Ureter (tissue), 1 donor: Measurements from ENCODE around the gene RYR2. TPM values are rescaled to one million over a fixed set of nuclear protein-coding genes. Genes with fewer than 3 reads are reported as not detected.
"Not testable (repeated sequence)": the region's sequence is repeated elsewhere in the genome, so short reads cannot be mapped to it uniquely, and the experiment has no call there.

Source experiments
- DNase-seq: peaks from one replicate; pipeline ENCODE4 v3.0.0-alpha.2; 2020; ENCODE audit warnings: low spot score
- total RNA-seq: library from RNA; stranded (reverse); gene quantifications from one replicate; pipeline ENCODE4 v1.2.4, GENCODE V29; 2023
- donor health status: DM: yes; HTN: yes; CAD: no.

Gene RYR2
- total RNA-seq, 1 donor from 2014 or later = 5.5 TPM

DNA sequence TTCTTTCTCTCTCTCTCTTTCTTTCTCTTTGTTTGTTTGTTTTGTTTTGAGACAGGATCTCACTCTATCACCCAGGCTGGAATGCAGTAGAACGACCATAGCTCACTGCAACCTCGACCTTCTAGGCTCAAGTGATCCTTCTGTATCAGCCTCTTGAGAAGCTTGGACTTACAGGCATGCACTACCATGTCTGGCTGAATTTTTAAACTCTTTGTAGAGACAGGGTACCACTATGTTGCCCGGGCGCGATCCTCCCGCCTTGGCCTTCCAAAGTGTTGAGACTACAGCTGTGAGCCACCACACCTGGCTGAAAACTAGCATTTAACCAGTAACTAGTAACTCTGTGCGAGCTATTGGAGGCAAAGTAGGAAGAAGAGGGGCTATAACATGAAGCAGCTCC is 523.3 kb downstream of the RYR2 start:
- no peak for DNase-seq

DNA sequence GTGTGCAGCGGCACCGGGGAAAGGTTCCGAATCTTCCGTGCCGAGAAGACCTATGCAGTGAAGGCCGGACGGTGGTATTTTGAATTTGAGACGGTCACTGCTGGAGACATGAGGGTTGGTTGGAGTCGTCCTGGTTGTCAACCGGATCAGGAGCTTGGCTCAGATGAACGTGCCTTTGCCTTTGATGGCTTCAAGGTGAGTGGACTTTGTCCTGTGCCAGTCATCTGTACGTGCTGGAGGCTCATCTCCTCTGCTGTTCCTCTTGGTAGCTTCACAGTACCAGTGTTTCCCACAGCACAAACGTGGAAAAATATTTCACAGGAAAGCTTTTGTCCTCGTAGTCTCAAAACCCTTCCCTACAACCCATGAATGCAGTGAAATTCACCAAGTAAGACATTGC is 524.6 kb downstream of the RYR2 start:
- DNase-seq = no peak

DNA sequence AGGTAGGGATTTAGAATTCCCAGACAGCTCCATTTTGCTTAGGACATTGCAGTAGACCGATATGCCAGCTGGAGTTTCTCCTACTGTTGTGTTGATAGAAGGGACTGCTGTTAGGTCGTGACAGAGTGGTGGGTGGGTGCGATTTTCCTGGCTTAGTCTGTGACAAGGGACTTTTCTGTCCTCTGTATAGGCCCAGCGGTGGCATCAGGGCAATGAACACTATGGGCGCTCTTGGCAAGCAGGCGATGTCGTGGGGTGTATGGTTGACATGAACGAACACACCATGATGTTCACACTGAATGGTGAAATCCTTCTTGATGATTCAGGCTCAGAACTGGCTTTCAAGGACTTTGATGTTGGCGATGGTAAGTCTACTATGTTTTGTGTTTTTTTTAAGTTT is 527.0 kb downstream of the RYR2 start:
- DNase-seq = no peak

DNA sequence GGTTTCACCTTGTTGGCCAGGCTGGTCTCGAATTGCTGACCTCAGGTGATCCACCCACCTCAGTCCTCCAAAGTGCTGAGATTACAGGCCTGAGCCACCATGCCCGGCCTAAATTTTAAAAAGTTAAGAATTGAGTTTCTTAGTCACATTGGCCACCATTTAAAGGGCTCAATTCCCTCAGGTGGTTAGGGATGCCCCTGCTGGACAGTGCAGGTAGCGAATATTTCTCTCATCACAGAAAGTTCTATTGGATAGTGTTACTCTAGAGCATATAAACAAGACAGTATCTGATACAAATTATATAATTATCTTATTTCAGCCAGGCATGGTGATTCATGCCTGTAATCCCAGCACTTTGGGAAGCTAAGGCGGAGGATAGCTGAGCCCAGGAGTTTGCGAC is 528.5 kb downstream of the RYR2 start:
- no peak for DNase-seq

DNA sequence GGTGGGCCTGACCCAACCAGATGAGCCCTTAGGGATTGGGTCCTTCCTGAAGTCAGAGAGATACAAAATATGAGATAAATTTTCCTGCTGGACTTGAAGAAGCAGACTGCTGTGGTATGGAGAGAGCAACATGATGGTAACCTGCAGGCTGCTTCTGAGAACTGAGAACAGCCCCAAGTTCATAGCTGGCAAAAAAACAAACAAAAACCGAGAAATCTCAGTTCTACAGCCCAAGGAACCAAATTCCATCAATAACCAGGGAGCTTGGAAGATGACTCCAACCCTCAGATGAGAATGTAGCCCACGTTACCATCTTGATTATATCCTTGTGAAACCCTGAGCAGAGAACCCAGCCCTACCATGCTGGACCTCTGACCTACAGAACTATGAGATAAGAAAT is 532.6 kb downstream of the RYR2 start:
- no peak for DNase-seq

DNA sequence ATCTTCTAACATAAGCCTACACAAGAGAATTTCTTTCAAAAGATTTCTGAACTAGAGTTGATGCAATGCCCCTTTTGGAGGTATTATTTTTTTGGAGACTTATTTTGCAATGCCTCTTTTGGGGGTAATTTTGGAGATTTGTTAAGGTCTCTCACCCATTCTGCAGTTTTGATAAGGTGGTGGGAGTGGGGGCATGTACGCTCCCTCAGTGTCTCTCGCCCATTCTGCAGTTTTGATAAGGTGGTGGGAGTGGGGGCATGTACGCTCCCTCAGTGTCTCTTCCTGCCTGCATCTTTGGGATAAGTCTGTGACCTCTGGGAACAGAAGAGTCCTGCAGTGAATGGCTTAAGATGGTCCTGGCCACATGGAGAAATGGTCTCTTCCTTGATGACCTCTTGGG is 536.6 kb downstream of the RYR2 start:
- no peak for DNase-seq

DNA sequence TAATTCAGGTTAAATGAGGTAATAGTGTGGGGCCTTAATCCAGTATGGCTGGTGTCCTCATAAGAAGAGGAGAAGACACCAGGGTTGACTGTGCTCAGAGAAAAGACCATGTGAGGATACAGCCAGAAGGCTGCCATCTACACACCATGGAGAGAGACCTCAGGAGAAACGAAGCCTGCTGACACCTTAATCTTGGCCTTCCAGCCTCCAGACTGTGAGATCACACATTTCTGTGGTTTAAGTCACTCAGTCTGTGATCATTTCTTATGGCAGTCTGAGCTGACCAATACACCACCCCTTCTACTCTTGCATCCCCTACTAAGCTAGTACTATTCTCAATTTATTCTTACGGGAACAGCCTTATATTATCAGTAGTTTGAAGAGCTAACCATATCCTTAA is 538.7 kb downstream of the RYR2 start:
- DNase-seq = no peak

DNA sequence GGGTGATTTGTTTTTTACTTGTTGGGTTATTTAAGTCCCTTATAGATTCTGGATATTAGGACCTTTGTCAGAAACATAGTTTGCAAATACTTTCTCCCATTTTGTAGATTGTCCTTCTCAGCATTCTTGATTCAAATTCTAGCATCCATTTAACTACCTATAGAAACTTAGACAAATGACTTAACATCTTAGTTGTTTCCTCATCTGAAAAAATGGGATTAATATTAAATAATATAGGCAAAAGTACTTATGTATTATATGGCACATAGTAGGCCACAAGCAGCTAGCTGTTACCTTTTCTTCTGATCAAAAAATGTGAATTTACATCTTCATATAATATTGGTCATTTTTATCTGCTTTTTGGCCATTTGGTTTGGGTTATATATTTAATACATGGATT is 541.3 kb downstream of the RYR2 start:
- no peak for DNase-seq

DNA sequence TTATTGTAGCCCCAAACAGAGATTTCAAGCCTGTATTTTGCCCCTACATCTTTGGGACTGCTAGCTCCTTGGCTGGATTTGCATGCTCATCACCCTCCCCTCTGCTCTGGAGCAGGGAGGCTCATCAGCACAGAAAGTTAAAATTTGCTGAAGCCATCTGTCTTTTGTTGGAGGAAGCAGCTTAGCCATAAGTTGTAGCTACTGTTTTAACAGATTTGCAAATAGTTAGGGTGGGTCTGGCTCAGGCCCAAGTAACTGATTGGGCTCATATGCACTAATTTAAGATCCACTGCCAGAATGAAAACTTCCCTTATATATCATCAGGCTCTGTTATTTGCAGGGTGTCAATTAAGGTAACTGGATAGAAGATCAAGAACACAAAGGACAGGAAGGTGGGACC is 541.8 kb downstream of the RYR2 start:
- no peak for DNase-seq

DNA sequence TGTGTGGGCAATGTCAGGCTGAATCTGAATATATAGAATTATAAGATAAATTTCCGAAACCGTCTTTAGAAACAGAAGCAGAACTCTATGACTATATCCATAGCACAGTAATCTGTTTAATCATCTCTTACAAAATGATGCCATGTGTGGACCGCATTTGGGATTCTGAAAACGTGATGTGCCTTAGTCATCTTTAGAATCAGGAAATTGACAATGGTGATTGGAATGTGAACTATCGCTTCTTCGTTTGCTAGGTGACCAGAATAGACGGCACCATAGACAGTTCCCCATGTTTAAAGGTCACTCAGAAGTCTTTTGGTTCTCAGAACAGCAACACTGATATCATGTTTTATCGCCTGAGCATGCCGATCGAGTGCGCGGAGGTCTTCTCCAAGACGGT is 548.4 kb downstream of the RYR2 start:
- no peak for DNase-seq

DNA sequence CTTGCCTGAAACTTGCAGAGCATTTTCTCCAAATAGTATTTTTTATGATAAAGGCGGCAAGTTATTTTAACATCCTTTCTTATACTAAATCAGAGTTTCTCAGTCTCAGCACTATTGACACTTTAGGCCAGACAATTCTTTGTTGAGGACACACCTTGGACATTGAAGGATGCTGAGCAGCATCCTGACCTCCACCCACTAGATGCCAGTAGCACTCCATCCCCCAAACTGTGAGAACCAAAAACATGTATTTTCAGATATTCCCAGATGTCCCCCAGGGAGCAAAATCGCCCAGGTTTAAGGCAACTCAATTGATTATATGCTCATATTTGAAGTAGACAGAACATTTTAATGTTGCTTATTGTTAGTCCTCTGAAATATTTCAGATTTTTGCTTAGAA is 549.4 kb downstream of the RYR2 start:
- DNase-seq = no peak

DNA sequence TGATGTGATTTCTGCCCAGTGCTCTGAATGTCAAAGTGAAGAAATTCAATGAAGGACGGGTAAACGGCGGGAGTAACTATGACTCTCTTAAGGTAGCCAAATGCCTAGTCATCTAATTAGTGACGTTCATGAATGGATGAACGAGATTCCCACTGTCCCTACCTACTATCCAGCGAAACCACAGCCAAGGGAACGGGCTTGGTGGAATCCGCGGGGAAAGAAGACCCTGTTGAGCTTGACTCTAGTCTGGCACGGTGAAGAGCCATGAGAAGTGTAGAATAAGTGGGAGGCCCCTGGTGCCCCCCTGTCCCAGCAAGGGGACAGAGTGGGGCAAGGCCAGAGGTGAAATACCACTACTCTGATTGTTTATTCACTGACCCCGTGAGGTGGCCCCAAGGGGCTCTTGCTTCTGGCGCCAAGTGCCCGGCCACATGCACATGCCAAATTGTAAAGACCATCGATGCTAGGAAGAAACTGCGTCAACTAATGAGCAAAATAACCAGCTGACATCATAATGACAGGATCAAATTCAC is 561.1 kb downstream of the RYR2 start:
- DNase-seq = not testable (repeated sequence)

DNA sequence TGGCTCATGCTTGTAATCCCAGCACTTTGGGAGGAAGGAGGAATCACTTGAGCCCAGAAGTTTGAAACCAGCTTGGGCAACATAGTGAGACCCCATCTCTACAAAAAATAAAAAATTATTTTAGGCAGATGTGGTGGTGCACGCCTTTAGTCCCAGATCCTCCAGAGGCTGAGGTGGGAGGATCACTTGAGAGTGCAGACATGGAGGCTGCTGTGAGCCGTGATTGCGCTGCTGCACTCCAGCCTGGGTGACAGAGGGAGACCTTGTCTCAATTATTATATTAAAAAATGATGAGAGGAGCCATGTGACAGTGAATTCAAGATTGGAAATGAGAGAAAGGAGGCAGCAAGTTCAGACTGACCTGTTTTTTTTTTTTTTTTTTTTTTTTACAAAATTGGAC is 566.4 kb downstream of the RYR2 start:
- no peak for DNase-seq

DNA sequence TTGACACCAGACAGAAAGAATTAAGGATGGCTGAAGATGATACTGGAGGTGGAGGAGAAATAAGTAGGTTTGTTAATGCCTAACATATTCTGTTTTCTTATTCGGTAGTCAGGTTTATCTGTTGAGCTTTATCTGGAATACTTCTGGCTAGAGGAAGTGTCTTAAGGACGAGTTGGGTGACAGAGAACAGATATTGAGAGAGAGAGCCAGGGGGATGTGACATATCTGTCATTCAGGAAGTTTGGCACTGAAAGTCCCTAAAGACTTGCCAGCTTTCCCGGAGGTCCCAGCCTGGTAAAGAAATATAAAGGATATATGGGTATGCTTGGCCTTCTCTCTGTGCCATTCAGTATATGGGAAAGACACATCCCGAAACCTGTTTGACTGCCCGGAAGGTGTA is 568.2 kb downstream of the RYR2 start:
- DNase-seq = no peak

DNA sequence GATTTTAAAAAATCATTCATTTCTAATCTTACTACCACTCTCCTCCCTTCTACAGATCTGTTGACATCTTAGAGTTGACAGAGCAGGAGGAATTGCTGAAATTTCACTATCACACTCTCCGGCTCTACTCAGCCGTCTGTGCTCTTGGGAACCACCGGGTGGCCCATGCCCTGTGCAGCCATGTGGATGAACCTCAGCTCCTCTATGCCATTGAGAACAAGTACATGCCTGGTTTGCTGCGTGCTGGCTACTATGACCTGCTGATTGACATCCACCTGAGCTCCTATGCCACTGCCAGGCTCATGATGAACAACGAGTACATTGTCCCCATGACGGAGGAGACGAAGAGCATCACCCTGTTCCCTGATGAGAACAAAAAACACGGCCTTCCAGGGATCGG is 572.0 kb downstream of the RYR2 start:
- no peak for DNase-seq

DNA sequence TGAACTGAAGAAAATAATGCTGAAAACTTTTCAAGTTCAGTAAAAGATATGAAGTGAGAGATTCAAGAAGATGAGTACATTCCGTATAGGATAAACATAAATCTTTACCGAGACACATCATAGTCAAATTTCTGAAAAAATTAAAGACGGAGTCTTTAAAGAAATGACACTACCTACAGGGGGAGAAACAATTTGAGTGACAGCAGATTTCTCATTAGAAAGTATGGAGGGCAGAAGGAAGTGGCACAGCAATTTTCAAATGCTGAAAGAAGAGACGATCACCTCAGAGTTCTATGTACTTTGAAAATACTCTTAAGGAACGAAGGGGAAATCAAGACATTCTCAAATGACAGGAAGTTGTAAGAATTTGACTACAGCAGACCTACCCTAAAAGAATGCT is 577.6 kb downstream of the RYR2 start:
- DNase-seq = no peak

DNA sequence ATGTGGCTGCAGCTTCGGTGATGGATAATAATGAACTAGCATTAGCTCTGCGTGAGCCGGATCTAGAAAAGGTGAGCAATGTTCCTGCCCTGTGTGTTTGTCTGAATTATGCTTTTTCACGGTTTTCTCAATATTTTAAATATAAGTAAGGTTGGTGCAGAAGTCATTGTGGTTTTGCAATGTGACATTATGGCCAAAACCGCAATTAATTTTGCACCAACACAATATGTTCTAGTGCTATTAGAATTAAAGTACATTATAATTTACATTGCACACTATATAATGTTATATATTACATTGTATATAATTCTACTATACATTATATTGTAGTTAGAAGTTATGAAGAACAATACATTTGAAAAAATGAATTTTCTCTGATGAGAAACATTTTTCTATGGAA is 592.9 kb downstream of the RYR2 start:
- no peak for DNase-seq

DNA sequence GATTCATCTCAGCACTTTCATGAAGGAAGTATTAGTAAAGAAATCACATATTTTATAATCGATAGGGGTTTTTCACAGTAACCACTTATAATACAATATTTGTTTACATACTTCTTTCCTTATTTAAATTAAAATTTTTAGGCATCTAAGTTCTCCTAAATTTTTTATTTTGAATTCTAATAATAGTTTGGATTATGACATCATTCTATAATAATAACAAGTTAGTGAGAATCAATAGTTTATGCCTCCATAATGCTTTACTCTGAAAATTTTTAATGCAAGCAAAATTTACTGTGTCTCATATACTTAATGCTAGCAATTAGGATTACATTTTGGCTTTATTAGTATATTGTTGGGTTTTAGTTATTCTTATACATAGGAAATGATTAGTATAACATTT is 596.6 kb downstream of the RYR2 start:
- DNase-seq = no peak

DNA sequence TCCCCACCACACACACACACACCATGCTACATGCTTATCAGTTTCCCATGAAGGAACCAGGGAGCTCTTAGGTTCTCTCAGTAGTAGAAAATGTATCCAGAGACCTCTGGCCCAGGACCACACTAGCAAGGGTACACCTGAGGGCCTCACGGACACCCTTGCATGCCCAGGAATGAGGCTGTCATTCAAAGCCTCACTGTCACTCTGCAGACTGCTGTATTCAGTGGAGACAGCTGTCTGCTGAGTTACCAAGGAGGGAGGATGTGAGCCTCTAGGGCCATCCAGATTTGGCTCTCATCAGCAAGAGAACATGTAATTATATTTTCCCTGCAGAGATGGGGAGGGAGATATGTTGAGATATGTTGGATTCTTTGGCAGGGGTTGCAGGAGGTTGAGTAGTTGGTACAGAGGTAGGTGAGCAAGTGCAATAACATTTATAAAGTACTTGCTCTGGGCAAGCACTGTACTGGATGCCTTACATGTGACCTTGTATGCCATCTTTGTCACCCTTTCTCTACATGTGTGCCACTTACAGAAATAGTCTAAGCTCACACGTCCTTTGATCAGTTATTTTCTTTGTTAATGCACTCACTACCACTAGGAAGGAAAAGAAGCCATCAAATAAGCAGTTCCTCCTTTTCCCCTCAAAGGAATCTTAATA is 598.2 kb downstream of the RYR2 start:
- DNase-seq = no peak

DNA sequence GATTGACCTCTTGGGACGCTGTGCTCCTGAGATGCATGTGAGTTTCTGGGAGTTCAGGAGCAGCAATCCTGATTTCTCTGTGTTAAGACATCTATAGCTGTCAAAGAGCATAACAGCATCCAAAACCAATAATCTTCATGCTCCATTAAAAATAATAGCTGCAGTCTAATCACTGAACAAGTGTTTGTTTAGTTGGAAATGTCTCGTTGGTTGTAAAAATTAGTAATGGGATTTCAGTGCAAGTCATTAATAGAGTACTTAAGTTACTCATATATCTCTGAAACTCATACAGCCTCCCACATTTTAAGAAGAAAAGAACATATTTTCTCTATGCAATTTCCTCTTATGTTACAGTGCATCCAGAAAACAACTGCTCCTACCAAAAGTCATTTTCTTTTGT is 599.0 kb downstream of the RYR2 start:
- DNase-seq = no peak

DNA sequence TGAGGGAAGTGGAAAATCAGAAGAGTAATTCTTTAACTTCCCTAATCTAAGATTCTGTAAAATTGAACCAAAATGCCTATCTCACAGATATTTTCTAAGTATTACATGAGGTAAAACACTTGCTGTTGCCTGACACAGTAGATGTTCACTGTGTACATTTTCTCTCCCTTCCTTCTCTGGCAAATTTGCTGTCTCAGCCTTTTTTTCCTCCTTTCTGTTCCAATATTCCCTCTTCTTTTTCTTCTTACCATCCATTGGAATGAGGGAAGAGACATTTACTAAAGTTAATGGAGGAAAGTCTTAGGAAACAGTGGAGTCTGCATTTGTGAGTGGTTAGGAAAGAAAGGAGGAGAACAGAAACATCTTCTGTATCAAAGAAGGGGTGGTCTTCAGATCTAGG is 608.8 kb downstream of the RYR2 start:
- no peak for DNase-seq

DNA sequence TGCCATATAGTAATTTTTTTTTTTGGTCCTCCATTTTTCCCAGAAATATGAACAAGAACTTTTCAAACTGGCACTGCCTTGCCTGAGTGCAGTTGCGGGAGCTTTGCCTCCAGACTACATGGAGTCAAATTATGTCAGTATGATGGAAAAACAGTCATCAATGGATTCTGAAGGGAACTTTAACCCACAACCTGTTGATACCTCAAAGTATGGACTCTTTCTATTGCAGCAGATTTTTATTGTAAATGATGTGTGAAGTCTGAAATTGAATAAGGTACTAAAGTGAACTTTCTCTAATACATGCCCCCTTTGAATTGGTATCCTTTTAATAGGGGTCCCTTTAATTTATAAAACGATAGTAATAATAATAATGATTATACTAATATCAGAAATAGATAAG is 613.8 kb downstream of the RYR2 start:
- no peak for DNase-seq

DNA sequence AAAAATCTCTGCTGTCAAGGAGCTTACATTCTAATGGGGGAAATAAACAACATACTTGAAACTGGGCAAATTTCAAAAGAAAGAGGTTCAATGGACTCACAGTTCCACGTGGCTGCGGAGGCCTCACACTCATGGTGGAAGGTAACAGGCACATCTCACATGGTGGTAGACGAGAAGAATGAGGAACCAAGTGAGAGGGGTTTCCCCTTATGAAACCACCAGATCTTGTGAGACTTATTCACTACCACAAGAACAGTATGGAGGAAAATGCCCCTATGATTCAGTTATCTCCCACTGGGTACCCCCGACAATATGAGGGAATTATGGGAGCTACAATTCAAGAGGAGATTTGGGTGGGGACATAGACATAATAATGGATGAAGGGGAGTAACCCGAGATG is 622.4 kb downstream of the RYR2 start:
- DNase-seq = no peak

DNA sequence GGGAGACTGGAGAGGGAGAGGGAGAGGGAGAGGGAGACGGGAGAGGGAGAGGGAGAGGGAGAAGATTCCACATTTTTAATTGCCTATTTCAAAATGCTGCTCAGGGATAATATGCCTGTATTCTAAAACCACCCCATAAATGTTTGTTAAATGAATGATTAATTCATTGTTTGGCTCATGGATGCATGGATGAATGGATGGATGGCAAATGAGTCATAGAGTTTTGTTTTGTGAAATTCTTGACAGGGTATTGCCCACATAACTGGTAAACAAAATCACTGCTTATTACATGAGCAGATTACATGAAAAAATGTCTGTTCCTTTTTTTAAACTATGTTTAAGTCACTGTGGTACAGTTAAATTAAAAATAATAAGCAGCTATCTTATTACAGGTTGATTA is 628.3 kb downstream of the RYR2 start:
- DNase-seq = no peak
